Neural progenitor cell (in vitro differentiated cells): ENCODE results near the gene TLE6. TPM values are rescaled to one million over a fixed set of nuclear protein-coding genes. Genes with fewer than 3 reads are reported as not detected.
A peak's percentile ranks its signal among the peaks of the same experiment; 100 is the strongest.

Experiments used
- DNase-seq: peaks from one replicate; pipeline ENCODE4 v3.0.0-alpha.2; 2016; ENCODE audit warnings: low spot score
- H2AFZ ChIP-seq: fragments of 200-600 bp; sonication (generic); replicated peaks from 2 replicates; pipeline ENCODE4 v1.6.1; 2016; ENCODE audit warnings: antibody characterized with exemption
- H3F3A ChIP-seq: fragments of 200-600 bp; sonication (generic); 2 replicates; pipeline ENCODE4 v1.6.1; 2016; ENCODE audit warnings: antibody characterized with exemption, low read depth
- H3K27ac ChIP-seq: fragments of 200-600 bp; sonication (generic); 2 replicates; pipeline ENCODE4 v1.5.1; 2016; ENCODE audit warnings: mild to moderate bottlenecking
- H3K27me3 ChIP-seq: fragments of 200-600 bp; sonication (generic); 2 replicates; pipeline ENCODE4 v1.6.1; 2016; ENCODE audit warnings: mild to moderate bottlenecking, moderate library complexity
- H3K36me3 ChIP-seq: fragments of 200-600 bp; sonication (generic); 2 replicates; pipeline ENCODE4 v1.5.1; 2016
- H3K4me1 ChIP-seq: fragments of 200-600 bp; sonication (generic); 2 replicates; pipeline ENCODE4 v1.6.1; 2016; ENCODE audit warnings: mixed run types
- H3K4me2 ChIP-seq: fragments of 200-600 bp; sonication (generic); 2 replicates; pipeline ENCODE4 v1.6.1; 2016
- H3K4me3 ChIP-seq: fragments of 200-600 bp; sonication (generic); 2 replicates; pipeline ENCODE4 v1.5.1; 2016
- H3K79me2 ChIP-seq: fragments of 200-600 bp; sonication (generic); 2 replicates; pipeline ENCODE4 v1.6.1; 2016; ENCODE audit warnings: low read depth
- H3K9ac ChIP-seq: fragments of 200-600 bp; sonication (generic); 2 replicates; pipeline ENCODE4 v1.6.1; 2016
- H3K9me3 ChIP-seq: fragments of 200-600 bp; sonication (generic); 2 replicates; pipeline ENCODE4 v1.5.1; 2016; ENCODE audit warnings: low read depth
- H4K20me1 ChIP-seq: fragments of 200-600 bp; sonication (generic); 2 replicates; pipeline ENCODE4 v1.6.1; 2016; ENCODE audit warnings: low read depth
- H3K27ac Mint-ChIP-seq: 3 replicates; pipeline ENCODE4 v1.8.0; 2021; ENCODE audit warnings: mixed read lengths
- H3K27me3 Mint-ChIP-seq: 2 replicates; pipeline ENCODE4 v1.8.0; 2022; ENCODE audit warnings: low read depth, mild to moderate bottlenecking, inconsistent platforms, moderate library complexity, mixed read lengths; ENCODE audit not compliant: insufficient read depth
- H3K36me3 Mint-ChIP-seq: 3 replicates; pipeline ENCODE4 v1.8.0; 2021; ENCODE audit warnings: mixed read lengths
- H3K4me1 Mint-ChIP-seq: 3 replicates; pipeline ENCODE4 v1.8.0; 2021; ENCODE audit warnings: mixed read lengths
- H3K4me3 Mint-ChIP-seq: 3 replicates; pipeline ENCODE4 v1.8.0; 2021; ENCODE audit warnings: mild to moderate bottlenecking, moderate library complexity, mixed read lengths
- H3K9me3 Mint-ChIP-seq: 3 replicates; pipeline ENCODE4 v1.8.0; 2020; ENCODE audit warnings: mixed read lengths
- CTCF ChIP-seq: fragments of 200-600 bp; sonication (generic); IDR thresholded peaks from 2 replicates; pipeline ENCODE4 v1.5.1; 2017; ENCODE audit warnings: antibody characterized with exemption, mild to moderate bottlenecking
- EZH2 ChIP-seq: fragments of 200-600 bp; sonication (generic); IDR thresholded peaks from 2 replicates; pipeline ENCODE4 v1.6.1; 2017; ENCODE audit warnings: antibody characterized with exemption, mild to moderate bottlenecking, moderate library complexity
- EZH2phosphoT487 ChIP-seq: fragments of 200-600 bp; sonication (generic); IDR thresholded peaks from 2 replicates; pipeline ENCODE4 v1.6.1; 2017; ENCODE audit warnings: antibody characterized with exemption
- total RNA-seq: library from RNA; depleted of rRNA; stranded (reverse); fragments of >200 nt; gene quantifications from 2 replicates; pipeline ENCODE4 v1.2.3, GENCODE V29; 2015; ENCODE audit warnings: low replicate concordance

The TLE6 gene
- total RNA-seq, 1 donor from 2014 or later, result 0.22 TPM

GRCh38 chr19:2983351-2984214 is 6.2 kb downstream of the TLE6 start:
- Mint-ChIP-seq H3K4me3 (no peak overlapping the region), H3K27ac (no peak overlapping the region), H3K36me3 (no peaks in the 10 kb centered on the region), H3K4me1 (peaks cover 37% of the 10 kb centered on the region), H3K9me3 (peaks cover 3% of the 10 kb centered on the region), H3K27me3 (peaks cover 53% of the 10 kb centered on the region)
- Histone ChIP-seq H3K36me3 (no peaks in the 10 kb centered on the region), H2AFZ (no peak overlapping the region), H3F3A (peaks cover 38% of the 10 kb centered on the region), H3K27me3 (peaks cover 74% of the 10 kb centered on the region), H3K4me2 (peak overlapping the region; percentile 69), H3K27ac (no peak overlapping the region), H3K4me1 (peaks cover 26% of the 10 kb centered on the region), H3K9ac (no peak overlapping the region), H3K9me3 (no peaks in the 10 kb centered on the region), H4K20me1 (peaks cover 19% of the 10 kb centered on the region), H3K79me2 (no peaks in the 10 kb centered on the region), H3K4me3 (peak overlapping the region; percentile 19)
- TF ChIP-seq CTCF, result no peak
- peak; percentile 72 for TF ChIP-seq EZH2phosphoT487
- TF ChIP-seq EZH2, result no peak
- peak; percentile 92 for DNase-seq

- no peak overlapping the region for H2AFZ ChIP-seq
- H3K36me3 Mint-ChIP-seq, result no peaks in the 10 kb centered on the region
- no peak for DNase-seq
- H3K36me3 ChIP-seq, result no peaks in the 10 kb centered on the region
- peak overlapping the region; percentile 77 for H3K4me3 Mint-ChIP-seq
- H3K27me3 Mint-ChIP-seq, result peaks cover 53% of the 10 kb centered on the region
- H3K27ac Mint-ChIP-seq, result no peak overlapping the region
- TF ChIP-seq EZH2phosphoT487 (no peak), EZH2 (no peak), CTCF (no peak)
- peak overlapping the region; percentile 69 for H3K4me2 ChIP-seq
- no peaks in the 10 kb centered on the region for H3K79me2 ChIP-seq
- peaks cover 26% of the 10 kb centered on the region for H3K4me1 ChIP-seq
- peaks cover 19% of the 10 kb centered on the region for H4K20me1 ChIP-seq
- H3F3A ChIP-seq, result peaks cover 38% of the 10 kb centered on the region
- H3K27ac ChIP-seq, result no peak overlapping the region
- H3K4me1 Mint-ChIP-seq, result peaks cover 39% of the 10 kb centered on the region
- no peak overlapping the region for H3K9ac ChIP-seq
- H3K27me3 ChIP-seq, result peaks cover 73% of the 10 kb centered on the region
- no peaks in the 10 kb centered on the region for H3K9me3 ChIP-seq
- H3K4me3 ChIP-seq, result peak overlapping the region; percentile 19
- peaks cover 3% of the 10 kb centered on the region for H3K9me3 Mint-ChIP-seq
Observed at GRCh38 chr19:2984215-2984528, 6.8 kb downstream of the TLE6 start.

- Histone ChIP-seq H3K9me3 (no peaks in the 10 kb centered on the region), H3K9ac (no peak overlapping the region), H3K36me3 (no peaks in the 10 kb centered on the region), H3K79me2 (no peaks in the 10 kb centered on the region), H3K4me3 (peak overlapping the region; percentile 31), H2AFZ (peak overlapping the region; percentile 55), H3K4me2 (peak overlapping the region; percentile 77), H3F3A (peaks cover 33% of the 10 kb centered on the region), H3K27ac (no peak overlapping the region), H4K20me1 (peaks cover 19% of the 10 kb centered on the region), H3K27me3 (peaks cover 45% of the 10 kb centered on the region), H3K4me1 (peaks cover 26% of the 10 kb centered on the region)
- Mint-ChIP-seq H3K9me3 (no peaks in the 10 kb centered on the region), H3K27me3 (peaks cover 37% of the 10 kb centered on the region), H3K4me3 (peak overlapping the region; percentile 81), H3K36me3 (no peaks in the 10 kb centered on the region), H3K27ac (no peak overlapping the region), H3K4me1 (peaks cover 32% of the 10 kb centered on the region)
- peak; percentile 89 for DNase-seq
- TF ChIP-seq EZH2 (no peak), CTCF (no peak), EZH2phosphoT487 (no peak)
Observed at GRCh38 chr19:2986951-2987524, 9.7 kb downstream of the TLE6 start.
